ENCODE measurements around the gene PAX6.

The PAX6 gene

DNA sequence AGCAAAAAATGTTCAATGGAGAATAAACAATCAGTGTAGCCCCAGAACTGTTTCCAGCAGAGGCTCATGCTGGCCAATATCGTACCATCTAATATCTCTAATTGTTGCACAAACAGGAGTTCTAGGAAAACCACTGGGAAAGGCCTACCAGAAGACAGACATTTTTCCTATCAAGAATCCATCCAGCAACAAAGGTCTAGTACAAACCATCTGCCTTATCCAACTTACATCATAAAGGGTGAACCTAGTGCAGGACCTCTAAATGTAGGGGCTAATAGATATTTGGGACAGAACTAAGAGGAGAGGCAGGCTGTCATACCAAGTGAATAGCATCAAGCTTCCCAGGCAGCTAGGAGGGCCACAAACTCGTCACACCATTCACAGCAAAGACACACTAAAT, 18.7 kb downstream of the PAX6 start:
- Histone ChIP-seq H3K27ac (no peak overlapping the region), H3K36me3 (no peaks in the 10 kb centered on the region), H3K9me3 (no peaks in the 10 kb centered on the region), H3K4me3 (no peak overlapping the region), H3K4me1 (no peaks in the 10 kb centered on the region), H3K27me3 (peaks cover 0 to 8% of the 10 kb centered on the region in 2 donors)
- DNase-seq, result no peak
- intact Hi-C loops (cut with DNase I; ENCODE audit: low total_unique reads), result no loop called here
- no peak for TF ChIP-seq CTCF (IDR thresholded peaks at IDR 0.05)

GRCh38 chr11:31792036-31792435, 19.1 kb downstream of the PAX6 start:
- H3K27me3 ChIP-seq, result peaks cover 0 to 7% of the 10 kb centered on the region in 2 donors
- DNase-seq, result no peak
- intact Hi-C loops (cut with DNase I; ENCODE audit: low total_unique reads), result no loop called here
- no peak for TF ChIP-seq CTCF (IDR thresholded peaks at IDR 0.05)
- H3K27ac ChIP-seq, result no peak overlapping the region
- H3K9me3 ChIP-seq, result no peaks in the 10 kb centered on the region
- no peaks in the 10 kb centered on the region for H3K36me3 ChIP-seq
- no peaks in the 10 kb centered on the region for H3K4me1 ChIP-seq
- no peak overlapping the region for H3K4me3 ChIP-seq

DNA sequence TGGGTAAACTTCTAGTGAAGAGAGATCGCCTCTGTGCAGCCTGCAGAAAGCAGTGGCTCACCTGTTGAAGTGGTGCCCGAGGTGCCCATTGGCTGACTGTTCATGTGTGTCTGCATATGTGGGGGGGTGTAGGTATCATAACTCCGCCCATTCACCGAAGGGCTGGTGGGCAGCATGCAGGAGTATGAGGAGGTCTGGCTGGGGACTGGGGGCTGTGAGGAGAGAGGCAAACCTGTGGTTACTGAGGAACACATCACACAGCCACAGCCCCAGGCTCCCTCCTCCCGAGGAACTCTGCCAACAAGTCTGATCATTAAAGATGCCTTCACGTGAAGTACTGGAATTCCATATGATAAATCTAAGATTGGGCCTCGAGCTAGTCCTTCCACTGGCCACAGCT, 20.5 kb downstream of the PAX6 start:
- H3K36me3 ChIP-seq, result no peaks in the 10 kb centered on the region
- H3K27me3 ChIP-seq, result peaks cover 0 to under 1% of the 10 kb centered on the region in 2 donors
- H3K4me1 ChIP-seq, result no peaks in the 10 kb centered on the region
- H3K27ac ChIP-seq, result no peak overlapping the region
- intact Hi-C loops (cut with DNase I; ENCODE audit: low total_unique reads), result no loop called here
- DNase-seq, result no peak
- TF ChIP-seq CTCF (IDR thresholded peaks at IDR 0.05), result no peak
- no peak overlapping the region for H3K4me3 ChIP-seq
- no peaks in the 10 kb centered on the region for H3K9me3 ChIP-seq

DNA sequence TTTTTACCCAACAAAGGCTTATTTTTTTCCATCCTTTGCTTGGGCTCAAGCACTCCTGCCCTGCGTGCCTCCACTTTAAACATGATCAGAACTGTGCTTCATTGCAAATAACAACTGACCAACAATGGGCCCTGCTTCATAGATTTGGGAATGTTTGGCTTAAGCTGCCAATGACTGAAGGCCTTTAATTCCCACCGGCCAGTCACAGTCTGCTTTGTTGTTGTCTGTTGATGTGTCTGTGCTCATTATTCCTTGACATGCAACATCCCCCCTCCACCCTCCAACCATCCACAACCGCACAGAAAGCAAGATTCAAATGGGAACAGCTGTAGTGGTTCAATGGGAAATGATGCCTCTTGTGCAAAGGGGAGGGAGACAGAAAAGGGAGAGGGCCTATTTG, 23.0 kb downstream of the PAX6 start:
- Histone ChIP-seq H3K4me1 (no peaks in the 10 kb centered on the region), H3K27me3 (no peaks in the 10 kb centered on the region), H3K36me3 (no peaks in the 10 kb centered on the region), H3K27ac (no peak overlapping the region), H3K4me3 (no peak overlapping the region), H3K9me3 (no peaks in the 10 kb centered on the region)
- intact Hi-C loops (cut with DNase I; ENCODE audit: low total_unique reads), result no loop called here
- TF ChIP-seq CTCF (IDR thresholded peaks at IDR 0.05), result no peak
- no peak for DNase-seq

GRCh38 chr11:31786996-31787685, 24.0 kb downstream of the PAX6 start:
- Histone ChIP-seq H3K4me3 (no peak overlapping the region), H3K27me3 (no peaks in the 10 kb centered on the region), H3K9me3 (no peaks in the 10 kb centered on the region), H3K27ac (no peak overlapping the region), H3K36me3 (no peaks in the 10 kb centered on the region), H3K4me1 (no peaks in the 10 kb centered on the region)
- DNase-seq, result no peak
- intact Hi-C loops (cut with DNase I; ENCODE audit: low total_unique reads), result no loop called here
- TF ChIP-seq CTCF (IDR thresholded peaks at IDR 0.05), result no peak

- DNase-seq, result no peak
- TF ChIP-seq CTCF (IDR thresholded peaks at IDR 0.05), result no peak
- Histone ChIP-seq H3K9me3 (no peaks in the 10 kb centered on the region), H3K27me3 (no peaks in the 10 kb centered on the region), H3K4me1 (peaks cover 0 to 13% (median under 1%) of the 10 kb centered on the region in 4 donors), H3K27ac (no peak overlapping the region), H3K36me3 (no peaks in the 10 kb centered on the region), H3K4me3 (no peak overlapping the region)
- intact Hi-C loops (cut with DNase I; ENCODE audit: low total_unique reads), result no loop called here
Observed at GRCh38 chr11:31784611-31785010, 26.5 kb downstream of the PAX6 start.
